GM12873 (cell line): Measurements from ENCODE around the gene PTPRN2.

ENCODE experiments used
- CTCF ChIP-seq: IDR thresholded peaks from 2 replicates; pipeline ENCODE4 v1.5.1; 2012; ENCODE audit warnings: low read depth, mild to moderate bottlenecking, moderate library complexity, low read length, control low read depth; ENCODE audit not compliant: insufficient read depth; ENCODE audit errors: missing control alignments

PTPRN2 gene

GRCh38 chr7:157831143-157831905 lies 756.3 kb downstream of the PTPRN2 start:
- no peak for TF ChIP-seq CTCF

DNA sequence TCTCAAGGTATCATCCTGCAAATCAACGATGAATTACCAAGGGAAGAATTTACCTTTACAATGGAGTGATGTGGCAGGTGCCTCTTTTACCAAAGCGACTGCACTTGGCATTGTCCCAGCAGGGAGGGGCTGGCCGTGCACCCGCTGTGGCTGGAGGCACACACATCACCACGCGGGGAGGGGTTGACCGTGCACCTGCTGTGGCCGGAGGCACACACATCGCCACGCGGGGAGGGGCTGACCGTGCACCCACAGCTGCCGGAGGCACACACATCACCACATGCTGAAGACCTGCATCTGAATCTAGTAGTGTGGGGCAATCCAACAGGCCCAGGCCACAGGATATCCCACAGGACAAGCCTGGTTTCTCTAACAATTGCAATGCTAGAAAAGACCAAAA lies 757.3 kb downstream of the PTPRN2 start:
- TF ChIP-seq CTCF = no peak

DNA sequence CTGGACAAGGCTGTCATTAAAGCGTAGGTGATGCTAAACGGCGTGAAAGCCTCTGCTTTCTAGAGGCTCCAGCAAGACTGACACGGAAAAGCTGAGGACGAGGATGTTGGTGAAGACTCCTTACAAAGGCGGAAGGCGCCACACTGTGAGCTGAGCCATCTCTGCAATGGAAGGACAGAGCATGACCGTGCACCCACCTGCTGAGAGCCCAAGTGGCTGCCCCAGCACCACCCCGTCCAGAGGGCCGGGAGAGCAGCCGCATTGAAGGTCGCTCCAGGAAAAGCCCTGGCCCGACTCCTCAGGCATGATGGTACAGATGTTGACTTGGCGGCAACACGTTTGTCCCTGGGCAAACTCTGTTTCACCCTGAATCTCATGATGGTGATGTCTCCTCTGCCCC lies 758.1 kb downstream of the PTPRN2 start:
- TF ChIP-seq CTCF = no peak

DNA sequence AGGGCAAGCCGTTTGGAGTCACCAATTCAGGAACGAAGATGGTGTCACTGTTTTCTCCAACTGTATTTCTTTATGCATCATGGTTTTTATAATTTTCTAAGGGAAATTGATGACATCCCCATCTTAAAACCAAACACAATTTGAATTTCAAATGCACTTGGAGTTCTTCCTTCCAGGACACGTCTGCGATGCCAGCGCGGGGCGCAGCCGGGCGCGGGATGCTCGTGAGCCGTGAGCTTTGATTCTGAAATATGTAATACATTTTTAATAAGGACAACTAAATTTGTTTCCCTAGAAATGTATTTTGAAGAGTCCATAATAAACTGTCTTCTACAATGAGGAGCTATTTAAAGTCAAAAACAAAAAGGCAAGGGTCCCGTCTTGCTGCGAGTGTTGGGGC lies 758.7 kb downstream of the PTPRN2 start:
- no peak for TF ChIP-seq CTCF

DNA sequence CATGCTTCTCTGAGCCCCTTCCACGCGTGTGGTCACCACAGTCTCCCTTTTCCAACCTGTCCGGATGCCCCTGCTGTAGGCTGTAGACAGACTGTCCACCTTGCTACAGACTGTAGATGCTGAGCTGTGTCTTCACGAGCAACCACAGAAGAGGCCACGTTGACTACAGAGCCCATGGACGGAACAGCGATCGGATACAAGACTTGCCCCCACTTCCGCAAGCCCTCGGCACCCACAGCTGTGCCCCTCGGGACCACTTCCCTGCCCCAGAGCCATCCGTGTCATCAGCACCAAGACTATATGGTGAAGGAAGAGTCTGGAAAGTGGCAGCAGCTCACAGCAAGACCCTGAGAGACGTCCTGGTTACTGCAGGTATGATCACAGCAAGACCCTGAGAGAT lies 759.4 kb downstream of the PTPRN2 start:
- TF ChIP-seq CTCF = no peak

GRCh38 chr7:157827863-157828160 lies 759.8 kb downstream of the PTPRN2 start:
- TF ChIP-seq CTCF = no peak

DNA sequence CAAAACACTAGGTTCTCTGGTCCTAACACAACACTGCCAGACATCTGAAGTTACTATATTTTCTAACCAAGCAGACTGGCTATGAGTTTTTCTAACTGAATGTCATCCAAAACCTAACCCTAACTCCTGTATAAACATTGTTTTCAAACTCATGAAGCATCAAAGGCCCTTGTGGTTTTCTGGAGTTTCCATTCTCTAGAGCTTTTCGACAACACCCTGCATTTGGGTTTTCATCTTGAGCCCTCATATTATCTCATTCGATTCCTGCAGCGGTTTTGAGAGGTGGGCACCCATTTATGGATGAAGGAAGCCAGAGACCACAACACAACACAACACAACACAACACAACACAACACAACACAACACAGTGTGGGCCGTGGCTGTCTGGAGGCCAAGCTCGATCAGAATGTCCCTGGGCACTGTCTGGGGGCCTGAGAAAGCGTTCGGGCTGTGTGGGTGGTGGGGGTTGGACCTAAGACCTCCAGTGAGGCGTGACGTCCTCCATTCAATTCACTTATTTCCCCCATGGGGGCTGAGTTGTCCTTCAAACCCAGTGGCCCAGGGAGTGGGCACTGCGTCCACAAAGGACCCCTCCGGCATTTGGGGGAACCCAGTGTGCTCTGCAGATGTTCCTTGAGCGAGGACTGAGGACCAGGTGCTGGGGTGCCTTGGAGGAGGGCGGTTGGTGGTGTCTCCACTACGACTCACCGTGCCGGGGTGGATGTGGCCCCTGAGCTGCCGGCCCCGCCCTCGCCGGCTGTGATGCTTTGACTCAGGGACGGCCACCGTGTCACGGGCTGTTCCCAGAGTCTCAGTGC lies 760.4 kb downstream of the PTPRN2 start:
- TF ChIP-seq CTCF = no peak
